ENCODE measurements around the gene SIRT5.

The SIRT5 gene

DNA sequence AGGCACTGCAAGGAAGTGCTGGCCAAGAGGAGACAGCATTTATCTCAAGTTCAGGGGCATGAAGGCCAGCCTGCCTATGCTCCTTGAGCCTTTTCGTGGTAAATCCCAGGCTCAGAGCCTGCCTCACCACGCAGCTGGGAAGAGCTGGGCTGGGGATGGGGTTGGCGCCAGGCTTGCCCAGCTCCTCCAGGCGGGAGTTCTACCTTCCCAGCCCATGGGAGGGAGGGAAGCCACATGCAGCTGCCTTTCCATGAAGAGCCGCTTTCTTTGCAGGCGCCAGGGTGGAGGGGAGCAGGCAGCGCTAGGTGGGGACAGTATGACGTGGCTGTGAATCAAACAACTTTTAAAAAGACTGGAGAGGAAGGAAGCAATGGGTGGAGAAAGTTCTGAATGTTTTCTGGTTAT is 19.5 kb upstream of the SIRT5 start:
- no peak for DNase-seq

- no peak for DNase-seq
Measured at GRCh38 chr6:13557841-13558240, 16.6 kb upstream of the SIRT5 start.

DNA sequence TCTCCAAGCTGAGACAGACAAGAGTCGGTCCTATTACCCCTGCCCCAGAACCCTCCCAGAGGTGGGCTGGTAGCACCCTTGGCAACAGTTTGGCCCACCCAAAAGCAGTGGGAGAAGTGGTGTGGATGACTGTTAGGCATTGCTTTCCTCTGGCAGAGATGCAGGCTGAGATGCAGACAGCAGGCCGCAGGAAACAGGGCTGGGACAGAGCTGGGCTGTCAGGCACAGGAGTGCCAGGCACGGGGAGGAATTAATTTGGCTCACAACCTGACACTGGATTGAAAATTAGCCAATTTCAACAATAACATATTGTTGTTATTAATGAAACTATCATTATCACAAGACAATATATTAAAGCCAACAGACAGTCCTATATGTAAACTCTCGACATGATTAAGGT is 15.7 kb upstream of the SIRT5 start:
- DNase-seq: no peak

GRCh38 chr6:13559251-13559650 is 15.2 kb upstream of the SIRT5 start:
- DNase-seq: no peak

DNA sequence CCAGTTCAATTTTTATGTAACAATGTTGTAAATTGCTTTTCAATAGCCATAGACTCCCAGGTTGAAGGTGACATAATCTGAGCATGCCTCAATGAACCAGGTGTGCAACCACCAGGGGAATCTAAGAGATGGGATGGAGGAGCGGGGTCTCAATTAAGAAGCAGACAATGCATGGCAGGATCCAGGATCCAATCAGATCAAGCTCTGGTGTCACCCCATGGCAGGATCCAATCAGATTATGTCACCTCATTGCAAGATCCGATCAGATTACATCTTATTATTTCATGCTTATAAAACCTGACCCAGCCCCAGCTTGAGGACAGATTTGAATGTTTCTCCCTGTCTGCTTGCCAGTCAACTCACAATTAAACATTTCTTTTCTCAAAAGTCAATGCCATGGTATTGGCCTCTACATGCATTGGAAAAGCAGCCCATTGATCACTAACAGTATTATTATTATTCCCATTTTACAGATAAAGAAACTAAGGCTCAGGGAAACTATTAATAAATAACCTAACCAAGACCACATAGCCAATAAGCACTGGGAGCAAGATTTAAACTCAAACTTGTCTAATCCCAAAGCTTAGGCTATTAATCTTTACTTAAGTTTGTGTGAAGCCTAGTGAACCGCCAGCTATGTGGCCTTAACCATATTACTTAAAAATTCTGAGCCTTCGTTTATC is 14.3 kb upstream of the SIRT5 start:
- DNase-seq: no peak

DNA sequence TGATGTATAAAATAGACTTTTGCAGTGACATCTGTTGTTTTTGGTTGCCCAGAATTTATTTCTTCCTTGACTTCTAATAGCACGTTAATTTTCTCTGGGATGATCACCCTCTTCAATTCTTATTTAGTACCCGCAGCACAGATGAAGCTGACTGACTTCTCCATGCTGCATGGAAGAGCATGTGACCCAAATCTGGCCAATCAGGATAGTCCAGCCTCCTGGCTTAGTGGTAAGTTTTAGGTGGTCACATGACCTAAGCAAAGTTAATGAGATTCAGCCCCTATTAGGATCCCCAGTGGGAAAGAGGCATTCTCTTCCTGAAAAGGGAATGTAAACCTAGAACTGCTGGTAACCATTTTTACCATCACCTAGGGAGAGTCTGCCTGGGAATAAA is 13.8 kb upstream of the SIRT5 start:
- no peak for DNase-seq

- no peak for DNase-seq
Measured at GRCh38 chr6:13561624-13562267, 12.7 kb upstream of the SIRT5 start.

DNA sequence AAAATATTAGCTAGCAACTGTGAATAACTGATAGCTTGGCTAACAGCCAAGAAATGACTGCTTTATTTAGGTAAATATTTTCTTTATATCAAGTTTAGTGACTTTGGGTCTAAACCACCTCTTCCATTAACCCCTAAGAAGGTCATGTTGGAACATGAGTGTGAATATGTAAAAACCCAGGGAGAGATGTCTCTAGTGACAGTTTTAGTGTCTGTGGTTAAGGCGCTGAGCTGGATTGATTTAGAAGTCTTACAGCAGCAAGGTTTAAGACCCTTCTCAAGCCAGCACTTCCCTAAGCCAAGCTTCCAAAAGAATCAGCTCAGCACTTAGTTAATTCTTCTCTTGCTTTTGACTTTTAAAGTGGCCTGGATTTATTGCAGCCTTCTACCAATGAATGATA is 11.4 kb upstream of the SIRT5 start:
- no peak for DNase-seq

- no peak for DNase-seq
Measured at GRCh38 chr6:13565921-13566320, 8.5 kb upstream of the SIRT5 start.

- DNase-seq: no peak
Measured at GRCh38 chr6:13566500-13566899, 7.9 kb upstream of the SIRT5 start.

- no peak for DNase-seq
Measured at GRCh38 chr6:13568970-13569369, 5.4 kb upstream of the SIRT5 start.

- DNase-seq: no peak
Measured at GRCh38 chr6:13572240-13572639, 2.2 kb upstream of the SIRT5 start.

- no peak for DNase-seq
Measured at GRCh38 chr6:13572951-13573654, 1.3 kb upstream of the SIRT5 start.

DNA sequence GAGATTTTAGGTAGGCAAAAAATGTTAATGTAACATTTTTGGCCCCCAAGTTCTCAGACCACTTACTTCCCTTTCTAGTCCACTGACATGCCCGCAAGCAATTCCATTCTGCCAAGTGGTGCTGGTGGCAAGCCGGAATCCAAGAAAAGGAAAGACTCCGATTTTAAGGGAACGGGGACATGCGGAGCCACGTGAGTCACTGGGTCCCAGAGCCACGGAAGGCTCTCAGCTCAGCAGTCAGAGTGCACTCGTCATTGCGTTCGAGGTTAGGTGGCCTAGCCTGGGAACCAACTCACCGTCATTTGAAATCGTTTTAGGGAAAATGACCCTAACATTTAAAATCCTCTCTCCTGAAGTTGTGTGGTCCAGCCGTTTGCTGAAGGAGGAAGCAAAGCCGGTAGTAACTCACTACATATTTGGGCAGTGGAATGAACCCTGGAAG is 711 bp upstream of the SIRT5 start:
- peak; percentile 5 for DNase-seq

- DNase-seq: peak; percentile 92
Measured at GRCh38 chr6:13574149-13574570, 241 bp upstream of the SIRT5 start.

DNA sequence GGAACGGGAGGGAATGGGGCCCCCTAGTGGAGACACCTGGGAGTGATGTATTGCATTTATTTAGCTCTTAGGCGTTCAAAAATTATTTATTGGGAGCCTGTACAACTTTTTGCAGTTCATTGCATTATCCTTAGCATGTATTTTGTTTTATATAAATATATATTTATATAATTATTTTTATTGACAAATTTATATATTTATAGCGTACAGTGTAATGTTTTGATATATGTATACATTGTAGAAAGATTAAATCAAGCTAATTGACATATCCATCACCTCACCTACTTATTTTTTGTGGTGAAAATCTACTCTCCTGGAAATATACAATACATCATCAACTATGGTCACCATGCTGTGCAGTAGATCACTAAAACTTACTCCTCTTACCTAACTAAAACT is 975 bp downstream of the SIRT5 start:
- peak; percentile 66 for DNase-seq

GRCh38 chr6:13576017-13576416 is 1.6 kb downstream of the SIRT5 start:
- DNase-seq: no peak

- no peak for DNase-seq
Measured at GRCh38 chr6:13577926-13578325, 3.5 kb downstream of the SIRT5 start.

GRCh38 chr6:13579911-13580310 is 5.5 kb downstream of the SIRT5 start:
- no peak for DNase-seq

GRCh38 chr6:13581700-13582229 is 7.4 kb downstream of the SIRT5 start:
- no peak for DNase-seq

DNA sequence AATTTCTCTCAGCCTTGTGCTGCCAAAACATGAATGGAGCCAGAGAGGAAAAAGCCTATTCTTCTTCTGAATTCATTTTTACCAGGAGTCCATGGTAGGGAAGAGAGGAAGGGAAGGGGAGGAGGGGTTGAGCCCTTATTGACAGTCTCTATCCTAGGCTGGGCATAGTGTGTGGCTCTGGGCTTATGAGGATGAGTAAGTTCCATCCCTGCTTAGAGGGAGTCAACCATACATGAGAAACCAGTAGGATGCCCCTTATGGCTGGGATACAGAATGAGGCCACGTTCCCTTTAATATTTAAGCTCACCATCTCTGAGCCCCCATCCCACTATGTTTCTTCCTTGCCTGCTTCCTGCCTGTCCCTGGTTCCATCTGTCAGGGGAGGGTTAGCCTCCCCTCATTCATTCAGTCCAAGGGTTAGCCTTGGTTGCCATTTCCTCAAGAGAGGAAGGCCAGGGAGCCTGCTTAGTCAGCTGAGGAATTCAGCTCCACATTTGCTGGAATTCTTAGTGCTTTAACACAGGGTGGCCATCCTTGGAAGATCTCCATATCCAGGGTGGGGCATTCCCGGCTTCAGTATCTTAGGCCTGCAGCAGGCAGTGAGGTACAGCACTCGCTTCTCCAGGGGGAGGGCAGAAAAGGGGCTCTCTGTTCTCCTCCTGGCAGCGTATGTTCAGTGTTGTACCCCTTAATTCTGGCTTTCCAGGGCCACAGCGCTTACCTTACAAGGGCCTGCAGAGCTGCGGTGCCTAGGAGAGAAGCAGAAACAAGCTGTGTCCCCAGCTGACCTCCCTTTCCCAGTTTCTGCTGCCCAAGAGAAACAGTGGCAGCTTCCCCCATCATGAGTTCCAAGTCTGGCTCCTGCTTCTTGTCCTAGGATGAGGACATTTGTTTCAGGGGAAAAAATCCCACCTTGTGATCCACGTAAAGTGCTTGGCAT is 12.5 kb downstream of the SIRT5 start:
- no peak for DNase-seq

- no peak for DNase-seq
Measured at GRCh38 chr6:13589801-13590200, 15.4 kb downstream of the SIRT5 start.
